K562 (cell line): Measurements from ENCODE around the gene PSORS1C2. TPM values are rescaled to one million over a fixed set of nuclear protein-coding genes. Genes with fewer than 3 reads are reported as not detected.

Experiments used
- ARNT ChIP-seq, 2 experiments: fragments of 450-650 bp; IDR thresholded peaks; 2 replicates each; pipeline ENCODE4 v1.6.1; 2016; ENCODE audit warnings: mild to moderate bottlenecking in 1 of 2
- C11orf30 ChIP-seq: fragments of 450-650 bp; IDR thresholded peaks from 2 replicates; pipeline ENCODE4 v1.6.1; 2016; ENCODE audit warnings: low read depth, mild to moderate bottlenecking
- CBX1 ChIP-seq: sonication (generic); IDR thresholded peaks from 2 replicates; pipeline ENCODE4 v1.6.1; 2016; ENCODE audit warnings: antibody characterized with exemption, low read depth, mild to moderate bottlenecking
- FOSL1 ChIP-seq: fragments of 200-800 bp; sonication (Bioruptor generic); conservative IDR thresholded peaks from 2 replicates; pipeline ENCODE4 v1.6.1; 2016; ENCODE audit warnings: missing genetic modification characterization, missing compliant biosample characterization
- MAZ ChIP-seq, 2 experiments: fragments of 450-650 bp in 1 of 2; sonication (generic) in 1 of 2; formaldehyde crosslinking; IDR thresholded peaks in 1 of 2; conservative IDR thresholded peaks in 1 of 2; 2 replicates each; pipeline versions ENCODE4 v1.4.0 to v1.5.0; 2020; ENCODE audit warnings: mild to moderate bottlenecking in 1 of 2, missing genetic modification reagents in 1 of 2
- MIER1 ChIP-seq: fragments of 450-650 bp; IDR thresholded peaks from 2 replicates; pipeline ENCODE4 v1.6.1; 2016; ENCODE audit warnings: antibody characterized with exemption, mild to moderate bottlenecking, low read depth
- NRF1 ChIP-seq, 2 experiments: fragments of 450-650 bp; IDR thresholded peaks in 1 of 2; conservative IDR thresholded peaks in 1 of 2; 2 replicates each; pipeline ENCODE4 v1.6.1; 2014; ENCODE audit warnings: mild to moderate bottlenecking in 2 of 2
- PML ChIP-seq: IDR thresholded peaks from 2 replicates; pipeline ENCODE4 v1.6.1; 2012; ENCODE audit warnings: low read length, inconsistent platforms
- TAF9B ChIP-seq: fragments of 450-650 bp; IDR thresholded peaks from 2 replicates; pipeline ENCODE4 v1.6.1; 2018; ENCODE audit warnings: mild to moderate bottlenecking; ENCODE audit not compliant: partially characterized antibody
- ZBTB17 ChIP-seq: fragments of 450-650 bp; formaldehyde crosslinking; IDR thresholded peaks from 2 replicates; pipeline ENCODE4 v1.4.0; 2020; ENCODE audit warnings: mild to moderate bottlenecking
- ZFX ChIP-seq: sonication (generic); formaldehyde crosslinking; IDR thresholded peaks from 2 replicates; pipeline ENCODE4 v1.8.0; 2022; ENCODE audit warnings: mild to moderate bottlenecking, missing genetic modification reagents, moderate library complexity
- ZNF165 ChIP-seq: fragments of 250-450 bp; sonication (Bioruptor Pico); IDR thresholded peaks from 2 replicates; pipeline ENCODE4 v1.4.0; 2020; ENCODE audit warnings: borderline replicate concordance
- ZNF282 ChIP-seq: sonication (generic); formaldehyde crosslinking; IDR thresholded peaks from 2 replicates; pipeline ENCODE4 v1.8.1; 2023; ENCODE audit warnings: missing genetic modification reagents
- ZNF586 ChIP-seq: fragments of 450-650 bp; formaldehyde crosslinking; conservative IDR thresholded peaks from 2 replicates; pipeline ENCODE4 v1.4.0; 2020; ENCODE audit warnings: mild to moderate bottlenecking, moderate library complexity
- ZNF589 ChIP-seq: fragments of 200-800 bp; sonication (Bioruptor generic); IDR thresholded peaks from 2 replicates; pipeline ENCODE4 v1.6.1; 2016; ENCODE audit warnings: low read depth, missing genetic modification characterization, missing compliant biosample characterization
- polyA plus RNA-seq, 8 experiments: library from polyadenylated mRNA; depleted of rRNA in 4 of 8; stranded (reverse) in 5 of 8; unstranded in 3 of 8; fragments of >200 nt; fragmentation: Nextera tagmentation in 2 of 8; fragmentation: Illumina TruSeq in 1 of 8; extraction: Ambion mirVana in 2 of 8; extraction: Trizol in 1 of 8; gene quantifications; 2 replicates each; pipeline versions ENCODE4 v1.2.1 to v1.2.3, GENCODE V29; 2011 to 2014; ENCODE audit warnings: inconsistent platforms in 1 of 8, missing spikeins in 1 of 8
- total RNA-seq, 7 experiments: library from RNA; depleted of rRNA in 6 of 7; stranded (reverse); fragments of >200 nt in 6 of 7; fragmentation: Illumina TruSeq in 2 of 7; extraction: Trizol in 2 of 7; gene quantifications; 2 replicates each; pipeline versions ENCODE4 v1.2.1 to v1.2.3, GENCODE V29; 2011 to 2021; ENCODE audit warnings: low replicate concordance in 1 of 7
- TF ChIP-seq, protein P1 (sequence below), 2 experiments: fragments of 450-650 bp in 1 of 2; sonication (generic) in 1 of 2; formaldehyde crosslinking in 1 of 2; IDR thresholded peaks in 1 of 2; conservative IDR thresholded peaks in 1 of 2; 2 replicates each; pipeline versions ENCODE4 v1.6.1 to v1.8.1; 2016 to 2023; ENCODE audit warnings: mild to moderate bottlenecking in 2 of 2, moderate library complexity in 2 of 2, inconsistent platforms in 1 of 2, missing genetic modification reagents in 1 of 2
- TF ChIP-seq, protein P2 (sequence below): fragments of 250-450 bp; sonication (Bioruptor Pico); IDR thresholded peaks from 2 replicates; pipeline ENCODE4 v1.8.0; 2022; ENCODE audit warnings: moderate library complexity, mild to moderate bottlenecking, inconsistent platforms
- TF ChIP-seq, protein P3 (sequence below): fragments of 150-350 bp; conservative IDR thresholded peaks from 2 replicates; pipeline ENCODE4 v1.6.1; 2014; ENCODE audit warnings: low read length
- TF ChIP-seq, protein P4 (sequence below): fragments of 450-650 bp; formaldehyde crosslinking; IDR thresholded peaks from 2 replicates; pipeline ENCODE4 v1.4.0; 2020; ENCODE audit warnings: mild to moderate bottlenecking, moderate library complexity
- TF ChIP-seq, protein P5 (sequence below), 2 experiments: fragments of 450-650 bp; IDR thresholded peaks; 2 replicates each; pipeline ENCODE4 v1.6.1; 2016

The PSORS1C2 gene
- total and polyA plus RNA-seq, 9 of the 15 experiments (the other 6 are each of a cell fraction or from before 2014, with no cell fraction given), result not detected

DNA sequence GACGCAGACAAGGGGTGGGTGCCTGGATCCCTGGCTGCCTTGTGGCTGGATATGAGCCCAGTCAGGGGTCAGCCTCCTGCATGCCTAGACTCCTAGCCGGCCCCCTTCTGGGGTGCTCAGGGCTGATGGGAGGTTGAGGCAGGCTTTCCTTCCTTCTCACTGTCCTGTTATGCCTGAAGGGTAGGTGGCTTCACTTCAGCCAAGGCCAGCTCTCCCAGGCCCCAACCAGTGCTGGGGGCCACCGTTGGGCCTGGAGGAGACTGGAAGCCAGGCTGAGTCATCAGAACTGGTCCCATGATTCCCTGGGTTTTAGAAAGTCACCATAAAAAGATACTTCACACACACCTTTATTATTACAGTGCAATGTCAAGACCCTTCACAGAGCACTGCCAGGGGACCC lies 34.5 kb upstream of the PSORS1C2 start (continued):
- TF ChIP-seq ZFX (CRISPR knock-in tag) (0 out of 2 replicates have a peak, but pooled peaks have one; percentile 27), ZNF165 (CRISPR knock-in tag) (no peak), CBX1 (no peak), MAZ (CRISPR knock-in tag; conservative IDR thresholded peaks at IDR 0.05 in 1 of 2, IDR thresholded peaks at IDR 0.05 in 1 of 2) (0 out of 4 replicates have a peak, but pooled peaks of 1 of the 2 experiments have one; percentile 22), C11orf30 (peak; percentile 69), NRF1 (conservative IDR thresholded peaks at IDR 0.05 in 1 of 2, IDR thresholded peaks at IDR 0.05 in 1 of 2) (no peak), ARNT (IDR thresholded peaks at IDR 0.05) (no peak), PML (no peak), FOSL1 (tag) (peak; percentile 77), TAF9B (no peak), ZBTB17 (0 out of 2 replicates have a peak, but pooled peaks have one; percentile 39), MIER1 (no peak), ZNF586 (CRISPR knock-in tag) (no peak), ZNF282 (CRISPR knock-in tag) (no peak), ZNF589 (CRISPR knock-in tag) (no peak)
- TF ChIP-seq, protein P1, sequence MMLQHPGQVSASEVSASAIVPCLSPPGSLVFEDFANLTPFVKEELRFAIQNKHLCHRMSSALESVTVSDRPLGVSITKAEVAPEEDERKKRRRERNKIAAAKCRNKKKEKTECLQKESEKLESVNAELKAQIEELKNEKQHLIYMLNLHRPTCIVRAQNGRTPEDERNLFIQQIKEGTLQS (IDR thresholded peaks at IDR 0.05), result peak; percentile 67; the same call in 1 of the 2 replicates
- TF ChIP-seq, protein P1 (CRISPR knock-in tag; conservative IDR thresholded peaks at IDR 0.05), result no peak
- TF ChIP-seq, protein P2, sequence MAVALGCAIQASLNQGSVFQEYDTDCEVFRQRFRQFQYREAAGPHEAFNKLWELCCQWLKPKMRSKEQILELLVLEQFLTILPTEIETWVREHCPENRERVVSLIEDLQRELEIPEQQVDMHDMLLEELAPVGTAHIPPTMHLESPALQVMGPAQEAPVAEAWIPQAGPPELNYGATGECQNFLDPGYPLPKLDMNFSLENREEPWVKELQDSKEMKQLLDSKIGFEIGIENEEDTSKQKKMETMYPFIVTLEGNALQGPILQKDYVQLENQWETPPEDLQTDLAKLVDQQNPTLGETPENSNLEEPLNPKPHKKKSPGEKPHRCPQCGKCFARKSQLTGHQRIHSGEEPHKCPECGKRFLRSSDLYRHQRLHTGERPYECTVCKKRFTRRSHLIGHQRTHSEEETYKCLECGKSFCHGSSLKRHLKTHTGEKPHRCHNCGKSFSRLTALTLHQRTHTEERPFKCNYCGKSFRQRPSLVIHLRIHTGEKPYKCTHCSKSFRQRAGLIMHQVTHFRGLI, result no peak
- TF ChIP-seq, protein P3, sequence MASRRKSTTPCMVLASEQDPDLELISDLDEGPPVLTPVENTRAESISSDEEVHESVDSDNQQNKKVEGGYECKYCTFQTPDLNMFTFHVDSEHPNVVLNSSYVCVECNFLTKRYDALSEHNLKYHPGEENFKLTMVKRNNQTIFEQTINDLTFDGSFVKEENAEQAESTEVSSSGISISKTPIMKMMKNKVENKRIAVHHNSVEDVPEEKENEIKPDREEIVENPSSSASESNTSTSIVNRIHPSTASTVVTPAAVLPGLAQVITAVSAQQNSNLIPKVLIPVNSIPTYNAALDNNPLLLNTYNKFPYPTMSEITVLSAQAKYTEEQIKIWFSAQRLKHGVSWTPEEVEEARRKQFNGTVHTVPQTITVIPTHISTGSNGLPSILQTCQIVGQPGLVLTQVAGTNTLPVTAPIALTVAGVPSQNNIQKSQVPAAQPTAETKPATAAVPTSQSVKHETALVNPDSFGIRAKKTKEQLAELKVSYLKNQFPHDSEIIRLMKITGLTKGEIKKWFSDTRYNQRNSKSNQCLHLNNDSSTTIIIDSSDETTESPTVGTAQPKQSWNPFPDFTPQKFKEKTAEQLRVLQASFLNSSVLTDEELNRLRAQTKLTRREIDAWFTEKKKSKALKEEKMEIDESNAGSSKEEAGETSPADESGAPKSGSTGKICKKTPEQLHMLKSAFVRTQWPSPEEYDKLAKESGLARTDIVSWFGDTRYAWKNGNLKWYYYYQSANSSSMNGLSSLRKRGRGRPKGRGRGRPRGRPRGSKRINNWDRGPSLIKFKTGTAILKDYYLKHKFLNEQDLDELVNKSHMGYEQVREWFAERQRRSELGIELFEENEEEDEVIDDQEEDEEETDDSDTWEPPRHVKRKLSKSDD, result no peak
- TF ChIP-seq, protein P4, sequence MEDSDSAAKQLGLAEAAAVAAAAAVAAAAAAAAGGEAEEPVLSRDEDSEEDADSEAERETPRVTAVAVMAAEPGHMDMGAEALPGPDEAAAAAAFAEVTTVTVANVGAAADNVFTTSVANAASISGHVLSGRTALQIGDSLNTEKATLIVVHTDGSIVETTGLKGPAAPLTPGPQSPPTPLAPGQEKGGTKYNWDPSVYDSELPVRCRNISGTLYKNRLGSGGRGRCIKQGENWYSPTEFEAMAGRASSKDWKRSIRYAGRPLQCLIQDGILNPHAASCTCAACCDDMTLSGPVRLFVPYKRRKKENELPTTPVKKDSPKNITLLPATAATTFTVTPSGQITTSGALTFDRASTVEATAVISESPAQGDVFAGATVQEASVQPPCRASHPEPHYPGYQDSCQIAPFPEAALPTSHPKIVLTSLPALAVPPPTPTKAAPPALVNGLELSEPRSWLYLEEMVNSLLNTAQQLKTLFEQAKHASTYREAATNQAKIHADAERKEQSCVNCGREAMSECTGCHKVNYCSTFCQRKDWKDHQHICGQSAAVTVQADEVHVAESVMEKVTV (CRISPR knock-in tag), result no peak
- TF ChIP-seq, protein P5, sequence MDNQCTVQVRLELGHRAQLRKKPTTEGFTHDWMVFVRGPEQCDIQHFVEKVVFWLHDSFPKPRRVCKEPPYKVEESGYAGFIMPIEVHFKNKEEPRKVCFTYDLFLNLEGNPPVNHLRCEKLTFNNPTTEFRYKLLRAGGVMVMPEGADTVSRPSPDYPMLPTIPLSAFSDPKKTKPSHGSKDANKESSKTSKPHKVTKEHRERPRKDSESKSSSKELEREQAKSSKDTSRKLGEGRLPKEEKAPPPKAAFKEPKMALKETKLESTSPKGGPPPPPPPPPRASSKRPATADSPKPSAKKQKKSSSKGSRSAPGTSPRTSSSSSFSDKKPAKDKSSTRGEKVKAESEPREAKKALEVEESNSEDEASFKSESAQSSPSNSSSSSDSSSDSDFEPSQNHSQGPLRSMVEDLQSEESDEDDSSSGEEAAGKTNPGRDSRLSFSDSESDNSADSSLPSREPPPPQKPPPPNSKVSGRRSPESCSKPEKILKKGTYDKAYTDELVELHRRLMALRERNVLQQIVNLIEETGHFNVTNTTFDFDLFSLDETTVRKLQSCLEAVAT (IDR thresholded peaks at IDR 0.05), result no peak
